ENCODE measurements around the gene CEACAM6. TPM values are rescaled to one million over a fixed set of nuclear protein-coding genes. Genes with fewer than 3 reads are reported as not detected.

Gene CEACAM6
- total RNA-seq, 1 donor: 0.10 TPM

DNA sequence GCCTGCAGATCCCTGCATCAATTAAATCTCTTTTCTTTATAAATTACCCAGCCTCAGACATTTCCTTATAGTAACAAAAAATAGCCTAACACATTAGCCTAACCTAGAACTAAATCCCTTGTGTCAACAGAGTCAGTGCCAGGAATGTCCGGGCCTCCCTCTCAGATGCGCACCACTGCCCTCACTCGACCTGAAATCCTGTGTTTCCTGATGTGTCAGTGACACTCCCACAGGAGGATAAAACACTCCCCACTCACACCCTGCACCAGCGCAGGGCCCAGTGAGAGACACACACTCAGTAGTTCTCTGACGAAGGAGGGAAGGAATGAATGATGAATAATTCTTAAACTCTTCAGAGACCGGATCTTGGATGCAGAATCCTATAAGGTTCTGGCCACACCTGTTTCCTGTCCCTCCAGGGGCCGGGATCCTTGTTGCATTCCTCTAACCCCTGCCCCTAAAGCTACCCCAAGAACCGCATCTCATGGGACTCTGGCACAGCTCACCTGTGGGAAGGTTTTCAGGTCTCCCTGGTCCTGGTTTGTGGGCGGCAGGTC lies 44.2 kb downstream of the CEACAM6 start:
- Histone ChIP-seq H3K4me3 (ENCODE audit: low read length) (peak overlapping the region; percentile 43), H3K27me3 (ENCODE audit: insufficient read depth, low read length) (no peaks in the 10 kb centered on the region), H3K4me1 (ENCODE audit: insufficient read depth, low read length) (peaks cover 89% of the 10 kb centered on the region)

DNA sequence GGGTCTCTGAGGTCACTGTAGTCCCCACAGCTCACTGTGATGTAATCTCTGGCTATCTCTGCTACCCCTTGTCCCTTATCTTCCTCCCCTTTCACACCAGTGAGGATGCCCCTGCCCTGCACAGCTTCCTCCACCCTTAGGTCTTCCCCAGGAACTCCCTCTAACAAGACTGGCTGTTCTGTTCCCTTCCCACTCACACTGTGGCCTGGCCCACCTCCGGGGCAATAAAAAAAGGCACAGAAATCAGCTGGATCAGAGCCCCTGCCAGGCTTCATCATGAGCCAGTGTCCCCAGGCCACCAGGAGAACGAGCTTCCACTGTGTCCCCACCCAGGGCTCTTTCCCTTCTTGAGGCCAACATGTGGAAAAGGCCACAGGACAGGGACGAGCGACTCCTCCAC lies 45.7 kb downstream of the CEACAM6 start:
- no peaks in the 10 kb centered on the region for H3K9me3 ChIP-seq (ENCODE audit: low read depth, low read length)
- H3K4me1 ChIP-seq (ENCODE audit: insufficient read depth, low read length): peaks cover 89% of the 10 kb centered on the region
- H3K27me3 ChIP-seq (ENCODE audit: insufficient read depth, low read length): no peaks in the 10 kb centered on the region
- H3K4me3 ChIP-seq (ENCODE audit: low read length): no peak overlapping the region

More for the DNA sequence above, 44.2 kb downstream of the CEACAM6 start:
- no peaks in the 10 kb centered on the region for H3K9me3 ChIP-seq (ENCODE audit: low read depth, low read length)

DNA sequence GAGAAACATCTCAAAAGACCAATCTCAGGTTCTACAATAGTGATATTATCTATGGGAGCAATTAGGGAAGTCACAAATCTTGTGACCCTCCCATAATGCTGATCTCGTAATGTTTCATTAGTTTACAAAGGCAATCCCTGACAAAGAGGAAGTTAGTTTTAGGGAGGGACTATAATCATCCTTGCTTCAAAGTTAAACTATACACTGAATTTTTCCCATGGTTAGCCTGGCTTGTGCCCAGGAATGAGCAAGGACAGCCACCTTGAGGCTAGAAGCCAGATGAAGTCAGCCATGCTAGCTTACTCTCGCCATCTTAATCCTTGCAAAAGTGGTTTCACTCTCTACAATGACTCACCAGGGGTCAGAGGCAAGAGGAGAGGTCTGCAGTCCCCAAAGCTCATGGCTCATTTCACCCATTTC lies 46.5 kb downstream of the CEACAM6 start:
- Histone ChIP-seq H3K4me1 (ENCODE audit: insufficient read depth, low read length) (peaks cover 84% of the 10 kb centered on the region), H3K9me3 (ENCODE audit: low read depth, low read length) (no peaks in the 10 kb centered on the region), H3K4me3 (ENCODE audit: low read length) (no peak overlapping the region), H3K27me3 (ENCODE audit: insufficient read depth, low read length) (no peaks in the 10 kb centered on the region)

DNA sequence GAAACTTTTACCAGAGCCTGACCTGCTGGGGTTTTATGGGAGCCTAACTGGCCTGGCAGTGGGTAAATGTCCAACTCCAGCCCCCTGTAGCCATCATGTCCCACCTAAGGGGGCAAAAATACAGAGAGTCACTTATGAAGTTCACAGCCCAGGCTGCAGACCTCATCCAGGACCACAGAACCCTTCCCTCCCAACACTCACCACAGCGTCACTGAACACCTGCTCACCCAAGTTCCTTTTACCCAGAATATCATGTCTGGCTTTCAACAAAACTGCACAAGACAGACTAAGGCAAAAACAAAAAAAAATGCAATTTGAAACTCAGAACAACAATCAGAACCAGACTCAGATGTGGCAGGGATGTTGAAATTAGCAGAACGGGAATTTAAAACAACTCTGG lies 47.4 kb downstream of the CEACAM6 start:
- Histone ChIP-seq H3K4me3 (ENCODE audit: low read length) (no peak overlapping the region), H3K4me1 (ENCODE audit: insufficient read depth, low read length) (peaks cover 84% of the 10 kb centered on the region), H3K9me3 (ENCODE audit: low read depth, low read length) (no peaks in the 10 kb centered on the region)

DNA sequence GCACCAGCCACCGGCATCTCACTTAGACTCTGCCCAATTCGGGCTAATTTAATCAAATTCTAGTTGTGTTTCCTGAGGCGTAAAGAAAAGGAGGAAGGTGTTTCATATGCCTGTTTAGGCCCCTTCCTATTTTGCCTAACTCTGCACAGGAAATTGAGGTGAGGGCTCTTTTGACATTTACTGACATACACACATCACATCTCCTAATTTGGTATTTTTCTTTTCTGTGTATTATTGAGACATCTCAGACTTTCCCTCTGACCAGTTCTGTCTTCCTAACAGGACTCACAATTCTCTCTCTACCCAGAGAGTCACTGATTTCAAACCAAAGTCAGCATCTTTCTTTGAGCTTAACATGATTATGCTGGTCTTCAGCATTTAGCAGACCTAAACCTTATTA lies 49.0 kb downstream of the CEACAM6 start:
- no peaks in the 10 kb centered on the region for H3K27me3 ChIP-seq (ENCODE audit: insufficient read depth, low read length)
- peaks cover 84% of the 10 kb centered on the region for H3K4me1 ChIP-seq (ENCODE audit: insufficient read depth, low read length)
- no peak overlapping the region for H3K4me3 ChIP-seq (ENCODE audit: low read length)

More for the DNA sequence above, 47.4 kb downstream of the CEACAM6 start:
- no peaks in the 10 kb centered on the region for H3K27me3 ChIP-seq (ENCODE audit: insufficient read depth, low read length)

GRCh38 chr19:41807176-41807575 lies 51.8 kb downstream of the CEACAM6 start:
- Histone ChIP-seq H3K27me3 (ENCODE audit: insufficient read depth, low read length) (no peaks in the 10 kb centered on the region), H3K4me3 (ENCODE audit: low read length) (no peak overlapping the region), H3K9me3 (ENCODE audit: low read depth, low read length) (no peaks in the 10 kb centered on the region), H3K4me1 (ENCODE audit: insufficient read depth, low read length) (peaks cover 90% of the 10 kb centered on the region)

More for the DNA sequence above, 49.0 kb downstream of the CEACAM6 start:
- H3K9me3 ChIP-seq (ENCODE audit: low read depth, low read length): no peaks in the 10 kb centered on the region

DNA sequence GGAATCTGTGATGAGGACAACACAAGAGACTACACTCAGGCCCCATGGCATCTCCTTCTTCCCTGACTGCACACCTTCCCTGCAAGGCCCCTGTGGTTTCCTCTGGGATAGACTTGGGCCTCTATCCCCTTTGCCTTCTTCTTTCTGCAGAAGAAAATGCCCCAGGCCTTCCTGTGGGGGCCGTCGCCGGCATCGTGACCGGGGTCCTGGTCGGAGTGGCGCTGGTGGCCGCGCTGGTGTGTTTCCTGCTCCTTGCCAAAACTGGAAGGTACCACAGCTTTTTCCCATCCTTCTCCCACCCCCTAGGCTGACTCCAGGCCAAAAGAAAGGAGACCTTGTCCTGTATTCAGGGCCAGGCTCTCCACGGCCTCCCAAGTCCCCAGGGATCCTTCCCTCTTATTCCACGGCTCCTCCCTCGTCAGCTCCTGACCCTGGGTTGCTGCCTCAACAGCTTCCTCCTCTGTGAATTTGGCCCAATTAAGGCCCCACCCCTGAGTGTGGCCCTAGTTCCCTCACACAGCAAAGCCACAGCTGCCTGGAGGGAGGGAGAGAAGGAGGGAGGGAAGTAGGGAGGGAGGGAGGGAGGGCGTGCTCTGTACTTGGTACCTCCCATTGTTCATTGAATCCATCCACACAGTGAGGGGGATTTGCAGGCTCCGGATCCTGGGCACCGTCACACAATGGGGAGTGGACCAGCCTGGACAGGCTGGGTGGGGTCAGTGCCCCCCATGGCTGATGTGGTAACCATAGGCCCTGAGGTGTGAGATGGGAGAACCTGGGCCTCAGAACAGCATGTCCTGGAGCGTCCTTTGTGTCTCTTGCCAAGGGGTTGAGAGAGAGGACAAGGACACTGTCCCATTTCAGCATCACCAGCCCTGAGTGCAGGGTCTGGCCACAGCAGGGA lies 53.6 kb downstream of the CEACAM6 start:
- Histone ChIP-seq H3K4me3 (ENCODE audit: low read length) (no peak overlapping the region), H3K4me1 (ENCODE audit: insufficient read depth, low read length) (peaks cover 77% of the 10 kb centered on the region), H3K9me3 (ENCODE audit: low read depth, low read length) (no peaks in the 10 kb centered on the region)

DNA sequence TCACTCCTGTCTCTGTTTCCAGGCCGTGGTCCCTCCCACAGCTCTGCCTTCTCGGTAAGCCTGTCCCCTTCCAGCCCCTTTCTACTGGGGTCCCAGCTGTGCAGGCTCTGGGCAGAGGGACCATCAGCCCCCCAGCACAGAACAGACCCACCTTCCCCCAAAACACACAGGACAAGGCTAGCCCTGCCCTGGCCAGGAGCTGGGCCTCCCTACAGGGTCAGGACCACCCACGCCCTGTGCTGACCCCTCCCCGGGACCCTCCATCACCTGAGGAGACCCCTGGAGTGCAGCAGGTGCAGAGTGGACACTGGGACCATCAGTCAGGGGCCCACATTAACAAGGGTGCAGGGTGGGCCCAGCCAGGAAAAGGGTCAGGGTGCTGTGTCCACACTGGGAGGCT lies 55.0 kb downstream of the CEACAM6 start:
- no peaks in the 10 kb centered on the region for H3K27me3 ChIP-seq (ENCODE audit: insufficient read depth, low read length)
- H3K9me3 ChIP-seq (ENCODE audit: low read depth, low read length): no peaks in the 10 kb centered on the region
- H3K4me3 ChIP-seq (ENCODE audit: low read length): no peak overlapping the region
- H3K4me1 ChIP-seq (ENCODE audit: insufficient read depth, low read length): peaks cover 63% of the 10 kb centered on the region

More for the DNA sequence above, 53.6 kb downstream of the CEACAM6 start:
- H3K27me3 ChIP-seq (ENCODE audit: insufficient read depth, low read length): no peaks in the 10 kb centered on the region

DNA sequence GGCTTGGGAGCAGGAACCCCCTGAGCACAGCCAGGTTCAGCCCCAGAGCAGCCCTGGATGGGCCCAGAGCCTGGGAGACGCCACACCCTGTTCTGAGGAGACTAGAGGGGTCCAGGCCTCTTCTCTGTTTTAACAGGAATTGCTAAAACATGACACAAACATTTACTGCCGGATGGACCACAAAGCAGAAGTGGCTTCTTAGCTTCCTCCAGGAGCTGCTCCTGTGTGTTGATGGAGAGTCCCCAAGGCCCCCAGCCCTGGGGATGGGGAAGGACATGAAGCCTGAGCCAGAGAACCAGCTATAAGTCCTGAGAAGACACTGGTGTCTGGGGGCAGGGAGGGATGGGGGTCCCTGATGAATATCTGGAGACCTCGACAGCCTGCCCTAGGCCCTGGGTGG lies 55.7 kb downstream of the CEACAM6 start:
- H3K4me3 ChIP-seq (ENCODE audit: low read length): no peak overlapping the region
- H3K9me3 ChIP-seq (ENCODE audit: low read depth, low read length): no peaks in the 10 kb centered on the region
- peaks cover 56% of the 10 kb centered on the region for H3K4me1 ChIP-seq (ENCODE audit: insufficient read depth, low read length)
- H3K27me3 ChIP-seq (ENCODE audit: insufficient read depth, low read length): no peaks in the 10 kb centered on the region

- Histone ChIP-seq H3K27me3 (ENCODE audit: insufficient read depth, low read length) (no peaks in the 10 kb centered on the region), H3K9me3 (ENCODE audit: low read depth, low read length) (no peaks in the 10 kb centered on the region), H3K4me1 (ENCODE audit: insufficient read depth, low read length) (peaks cover 53% of the 10 kb centered on the region), H3K4me3 (ENCODE audit: low read length) (no peak overlapping the region)
These were observed 56.7 kb downstream of the CEACAM6 start for GRCh38 chr19:41811981-41812380.

GRCh38 chr19:41813911-41814310 lies 58.6 kb downstream of the CEACAM6 start:
- Histone ChIP-seq H3K4me1 (ENCODE audit: insufficient read depth, low read length) (peaks cover 34% of the 10 kb centered on the region), H3K4me3 (ENCODE audit: low read length) (no peak overlapping the region), H3K9me3 (ENCODE audit: low read depth, low read length) (no peaks in the 10 kb centered on the region), H3K27me3 (ENCODE audit: insufficient read depth, low read length) (no peaks in the 10 kb centered on the region)

GRCh38 chr19:41815301-41815700 lies 60.0 kb downstream of the CEACAM6 start:
- H3K4me3 ChIP-seq (ENCODE audit: low read length): no peak overlapping the region
- no peaks in the 10 kb centered on the region for H3K9me3 ChIP-seq (ENCODE audit: low read depth, low read length)
- peaks cover 22% of the 10 kb centered on the region for H3K4me1 ChIP-seq (ENCODE audit: insufficient read depth, low read length)
- H3K27me3 ChIP-seq (ENCODE audit: insufficient read depth, low read length): no peaks in the 10 kb centered on the region

DNA sequence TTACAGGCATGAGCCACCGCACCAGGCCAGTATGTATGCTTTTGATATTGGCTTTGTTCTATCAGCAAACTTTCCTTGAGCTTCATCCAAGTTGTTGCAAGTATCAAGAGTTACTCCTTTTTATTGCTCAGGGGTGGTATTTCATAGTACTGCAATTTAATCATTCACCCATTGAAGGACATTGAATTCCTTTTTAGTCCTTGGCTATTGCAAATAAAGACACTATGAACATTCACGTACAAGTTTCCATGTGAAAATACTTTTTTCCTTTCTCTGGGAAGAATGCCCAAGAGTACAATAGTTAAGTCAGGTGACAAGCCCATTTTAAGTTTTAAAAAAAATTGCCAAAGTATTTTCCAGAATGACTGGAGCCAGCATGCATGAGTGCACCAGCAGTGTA lies 61.4 kb downstream of the CEACAM6 start:
- peaks cover 12% of the 10 kb centered on the region for H3K4me1 ChIP-seq (ENCODE audit: insufficient read depth, low read length)
- H3K9me3 ChIP-seq (ENCODE audit: low read depth, low read length): no peaks in the 10 kb centered on the region
- no peak overlapping the region for H3K4me3 ChIP-seq (ENCODE audit: low read length)
- H3K27me3 ChIP-seq (ENCODE audit: insufficient read depth, low read length): no peaks in the 10 kb centered on the region

DNA sequence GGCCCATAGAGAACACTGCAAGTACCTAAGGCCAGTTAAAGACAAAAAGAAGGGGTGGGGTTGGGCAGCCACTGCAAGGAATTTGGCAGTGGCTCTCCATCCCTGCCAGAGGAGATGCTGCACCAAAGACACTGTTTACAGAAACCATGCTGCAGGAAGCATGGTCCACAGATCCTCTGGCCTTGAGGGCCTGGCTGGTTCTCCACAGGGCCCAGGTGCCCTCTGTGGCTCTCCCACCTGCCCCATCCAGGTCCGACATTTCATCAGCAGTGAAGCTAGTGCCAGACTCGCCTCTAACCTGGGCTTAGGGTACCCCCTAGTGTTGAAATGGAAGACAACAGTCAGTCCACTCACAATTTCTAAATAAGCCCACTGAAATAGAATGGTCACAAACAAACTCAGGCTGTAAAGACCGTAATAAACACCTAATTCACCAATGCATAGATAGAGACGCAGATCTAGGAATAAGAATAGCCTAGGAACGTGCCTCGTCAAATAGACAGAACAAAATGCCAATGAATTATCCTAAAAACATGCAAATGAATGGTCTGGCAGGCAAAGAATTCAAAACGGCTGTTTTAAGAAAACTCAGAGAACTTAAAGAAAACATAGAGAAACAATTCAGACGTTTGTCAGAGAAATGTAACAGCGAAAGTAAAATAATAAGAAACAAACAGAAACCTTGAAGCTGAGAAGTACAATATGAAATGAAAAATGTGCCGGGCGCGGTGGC lies 65.8 kb downstream of the CEACAM6 start:
- Histone ChIP-seq H3K4me3 (ENCODE audit: low read length) (no peak overlapping the region), H3K9me3 (ENCODE audit: low read depth, low read length) (no peaks in the 10 kb centered on the region), H3K4me1 (ENCODE audit: insufficient read depth, low read length) (peaks cover 5% of the 10 kb centered on the region), H3K27me3 (ENCODE audit: insufficient read depth, low read length) (peaks cover under 1% of the 10 kb centered on the region)
